ENCODE results near the gene TOGARAM2.

DNA sequence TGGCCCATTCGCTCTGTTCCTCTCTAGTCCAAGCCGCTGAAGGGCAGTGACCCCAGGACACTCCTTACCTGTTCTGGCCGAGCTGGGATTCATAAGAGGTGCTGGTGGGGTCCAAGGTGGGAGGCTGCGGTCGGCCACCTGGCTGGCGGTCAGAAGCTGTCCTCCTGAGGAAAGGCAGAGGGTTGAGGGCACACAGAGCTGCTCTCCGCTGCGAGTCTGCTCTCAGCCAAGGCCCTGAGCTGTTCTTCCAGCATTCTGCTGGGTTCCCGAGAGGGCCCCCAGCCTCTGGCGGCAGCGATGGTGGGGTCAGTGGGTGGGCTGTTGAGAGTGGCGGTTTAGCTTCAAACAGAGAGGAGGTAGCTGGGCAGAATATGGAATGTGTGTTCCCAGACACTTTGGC lies 89.4 kb downstream of the TOGARAM2 start:
- TF ChIP-seq POLR2A (IDR thresholded peaks at IDR 0.05; ENCODE audit: low read depth, low read length) (no peak), SPI1 (IDR thresholded peaks at IDR 0.05; ENCODE audit: low read depth, low read length) (no peak), TAF1 (IDR thresholded peaks at IDR 0.05; ENCODE audit: low read depth, low read length) (no peak)

Data from GM12891 (cell line).